ENCODE data around the gene NTN4.
"Not testable (repeated sequence)": the region's sequence is repeated elsewhere in the genome, so short reads cannot be mapped to it uniquely, and the experiment has no call there.

NTN4 gene

GRCh38 chr12:95712269-95712668 lies 78.3 kb downstream of the NTN4 start:
- no peak for FAIRE-seq
- no peak for DNase-seq (ENCODE audit: low spot score)

- DNase-seq (ENCODE audit: low spot score) (no peak), FAIRE-seq (no peak)
Measured at GRCh38 chr12:95710386-95710785, 80.2 kb downstream of the NTN4 start.

GRCh38 chr12:95709152-95709551 lies 81.4 kb downstream of the NTN4 start:
- no peak for DNase-seq (ENCODE audit: low spot score)
- no peak for FAIRE-seq

- no peak for FAIRE-seq
Measured at GRCh38 chr12:95705143-95705542, 85.4 kb downstream of the NTN4 start.

GRCh38 chr12:95703986-95704385 lies 86.6 kb downstream of the NTN4 start:
- no peak for FAIRE-seq
- no peak for DNase-seq (ENCODE audit: low spot score)

More at GRCh38 chr12:95705143-95705542, 85.4 kb downstream of the NTN4 start:
- no peak for DNase-seq (ENCODE audit: low spot score)

GRCh38 chr12:95701722-95702418 lies 88.7 kb downstream of the NTN4 start:
- no peak for DNase-seq (ENCODE audit: low spot score)
- FAIRE-seq, result no peak

- no peak for FAIRE-seq
Measured at GRCh38 chr12:95701275-95701674, 89.3 kb downstream of the NTN4 start.

GRCh38 chr12:95700316-95700785 lies 90.2 kb downstream of the NTN4 start:
- FAIRE-seq (peak; percentile 97), DNase-seq (ENCODE audit: low spot score) (peak; percentile 90)

More at GRCh38 chr12:95701275-95701674, 89.3 kb downstream of the NTN4 start:
- no peak for DNase-seq (ENCODE audit: low spot score)

GRCh38 chr12:95699579-95699978 lies 91.0 kb downstream of the NTN4 start:
- FAIRE-seq (no peak), DNase-seq (ENCODE audit: low spot score) (no peak)

GRCh38 chr12:95694136-95694535 lies 96.4 kb downstream of the NTN4 start:
- FAIRE-seq, result no peak
- DNase-seq (ENCODE audit: low spot score), result no peak

- DNase-seq (ENCODE audit: low spot score) (no peak), FAIRE-seq (no peak)
Measured at GRCh38 chr12:95693689-95694088, 96.9 kb downstream of the NTN4 start.

GRCh38 chr12:95690861-95691635 lies 99.5 kb downstream of the NTN4 start:
- FAIRE-seq, result no peak
- DNase-seq (ENCODE audit: low spot score), result no peak

- FAIRE-seq (no peak), DNase-seq (ENCODE audit: low spot score) (no peak)
Measured at GRCh38 chr12:95687937-95688336, 102.6 kb downstream of the NTN4 start.

- no peak for FAIRE-seq
- no peak for DNase-seq (ENCODE audit: low spot score)
Measured at GRCh38 chr12:95683418-95683817, 107.1 kb downstream of the NTN4 start.

- FAIRE-seq (no peak), DNase-seq (ENCODE audit: low spot score) (no peak)
Measured at GRCh38 chr12:95681210-95681765, 109.3 kb downstream of the NTN4 start.

GRCh38 chr12:95678684-95679083 lies 111.9 kb downstream of the NTN4 start:
- FAIRE-seq, result no peak

GRCh38 chr12:95677782-95678181 lies 112.8 kb downstream of the NTN4 start:
- not testable (repeated sequence) for FAIRE-seq; DNase-seq (ENCODE audit: low spot score)

More at GRCh38 chr12:95678684-95679083, 111.9 kb downstream of the NTN4 start:
- no peak for DNase-seq (ENCODE audit: low spot score)

- DNase-seq (ENCODE audit: low spot score) (no peak), FAIRE-seq (no peak)
Measured at GRCh38 chr12:95674631-95675030, 115.9 kb downstream of the NTN4 start.

- FAIRE-seq, result no peak
Measured at GRCh38 chr12:95674163-95674562, 116.4 kb downstream of the NTN4 start.

GRCh38 chr12:95673576-95673975 lies 117.0 kb downstream of the NTN4 start:
- DNase-seq (ENCODE audit: low spot score) (no peak), FAIRE-seq (no peak)

More at GRCh38 chr12:95674163-95674562, 116.4 kb downstream of the NTN4 start:
- DNase-seq (ENCODE audit: low spot score), result no peak

- DNase-seq (ENCODE audit: low spot score) (no peak), FAIRE-seq (no peak)
Measured at GRCh38 chr12:95672166-95672565, 118.4 kb downstream of the NTN4 start.

- FAIRE-seq, result no peak
- DNase-seq (ENCODE audit: low spot score), result no peak
Measured at GRCh38 chr12:95671265-95671664, 119.3 kb downstream of the NTN4 start.
